Measurements from ENCODE around the gene VPS4B.

The VPS4B gene

DNA sequence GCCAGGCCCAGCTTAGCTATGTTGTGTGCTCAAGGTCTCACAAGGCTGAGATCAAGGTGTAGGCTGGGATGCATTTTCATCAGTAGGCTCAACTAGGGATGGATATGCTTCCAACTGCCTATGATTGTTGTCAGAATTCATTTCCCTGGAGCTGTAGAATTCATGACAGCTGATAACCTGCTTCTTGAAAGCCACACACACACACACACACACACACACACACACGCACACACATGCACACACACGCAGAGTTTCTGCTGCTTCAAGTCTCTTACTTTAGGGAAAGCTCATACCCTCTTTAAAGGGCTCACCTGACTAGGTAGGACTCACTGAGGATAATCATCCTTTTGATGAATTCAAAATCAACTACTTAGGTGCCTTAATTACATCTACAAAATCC, 8.2 kb upstream of the VPS4B start:
- no peak for DNase-seq (ENCODE audit: extremely low read depth, insufficient read length)
- no peaks in the 10 kb centered on the region for H3K27me3 ChIP-seq (replicated peaks; ENCODE audit: control insufficient read depth, insufficient read depth, low read length)
- H3K4me3 ChIP-seq (replicated peaks; ENCODE audit: low read depth, low read length), result no peak overlapping the region
- no peaks in the 10 kb centered on the region for H3K36me3 ChIP-seq (ENCODE audit: control insufficient read depth, insufficient read depth, low read length)
- TF ChIP-seq, protein P1, sequence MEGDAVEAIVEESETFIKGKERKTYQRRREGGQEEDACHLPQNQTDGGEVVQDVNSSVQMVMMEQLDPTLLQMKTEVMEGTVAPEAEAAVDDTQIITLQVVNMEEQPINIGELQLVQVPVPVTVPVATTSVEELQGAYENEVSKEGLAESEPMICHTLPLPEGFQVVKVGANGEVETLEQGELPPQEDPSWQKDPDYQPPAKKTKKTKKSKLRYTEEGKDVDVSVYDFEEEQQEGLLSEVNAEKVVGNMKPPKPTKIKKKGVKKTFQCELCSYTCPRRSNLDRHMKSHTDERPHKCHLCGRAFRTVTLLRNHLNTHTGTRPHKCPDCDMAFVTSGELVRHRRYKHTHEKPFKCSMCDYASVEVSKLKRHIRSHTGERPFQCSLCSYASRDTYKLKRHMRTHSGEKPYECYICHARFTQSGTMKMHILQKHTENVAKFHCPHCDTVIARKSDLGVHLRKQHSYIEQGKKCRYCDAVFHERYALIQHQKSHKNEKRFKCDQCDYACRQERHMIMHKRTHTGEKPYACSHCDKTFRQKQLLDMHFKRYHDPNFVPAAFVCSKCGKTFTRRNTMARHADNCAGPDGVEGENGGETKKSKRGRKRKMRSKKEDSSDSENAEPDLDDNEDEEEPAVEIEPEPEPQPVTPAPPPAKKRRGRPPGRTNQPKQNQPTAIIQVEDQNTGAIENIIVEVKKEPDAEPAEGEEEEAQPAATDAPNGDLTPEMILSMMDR (IDR thresholded peaks at IDR 0.05; ENCODE audit: insufficient read depth, low read length, poor library complexity, severe bottlenecking), result no peak

DNA sequence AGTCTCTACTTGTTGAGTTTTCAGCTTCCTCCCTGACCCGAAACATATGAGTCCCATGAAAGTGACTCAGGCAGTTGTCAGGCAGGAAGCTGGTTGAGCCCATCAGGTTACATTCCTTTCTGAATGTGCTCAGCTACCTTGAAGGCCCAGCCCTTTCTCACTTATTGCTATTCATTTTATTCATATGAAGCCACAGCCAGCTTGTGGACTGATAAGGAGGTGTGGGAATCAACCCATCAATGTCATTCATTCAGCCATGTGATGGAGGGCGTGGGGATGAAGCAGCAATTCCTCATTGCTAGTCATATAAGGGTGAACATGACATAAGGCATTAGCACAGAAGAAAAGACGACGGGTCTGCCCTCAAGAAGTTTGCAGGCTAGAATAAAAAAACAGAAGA, 5.3 kb upstream of the VPS4B start:
- H3K27me3 ChIP-seq (replicated peaks; ENCODE audit: control insufficient read depth, insufficient read depth, low read length), result no peaks in the 10 kb centered on the region
- no peak overlapping the region for H3K4me3 ChIP-seq (replicated peaks; ENCODE audit: low read depth, low read length)
- H3K36me3 ChIP-seq (ENCODE audit: control insufficient read depth, insufficient read depth, low read length), result no peaks in the 10 kb centered on the region
- TF ChIP-seq, protein P1 (IDR thresholded peaks at IDR 0.05; ENCODE audit: insufficient read depth, low read length, poor library complexity, severe bottlenecking), result no peak
- no peak for DNase-seq (ENCODE audit: extremely low read depth, insufficient read length)

DNA sequence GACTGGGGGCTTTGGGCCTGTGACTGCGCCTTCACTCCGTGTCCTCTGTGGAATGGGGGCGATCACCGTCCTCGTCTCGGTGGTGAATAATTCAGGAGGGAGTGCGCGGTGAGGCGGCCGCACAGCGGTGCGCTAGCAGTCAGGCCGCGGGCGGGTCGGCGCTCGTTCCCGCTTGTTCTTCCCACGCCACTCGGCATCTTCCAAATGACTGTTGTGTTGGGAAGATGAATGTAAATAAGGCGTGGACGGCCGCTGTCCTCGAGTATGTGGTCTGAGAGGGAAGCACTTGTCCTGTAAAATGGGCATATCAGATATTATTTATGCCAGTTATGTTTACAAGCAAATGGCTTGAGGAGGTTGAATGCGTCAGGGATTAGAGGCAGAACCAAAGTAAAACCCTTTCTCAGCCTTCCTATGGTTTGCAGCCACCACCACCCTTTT, 608 bp upstream of the VPS4B start:
- TF ChIP-seq, protein P1 (IDR thresholded peaks at IDR 0.05; ENCODE audit: insufficient read depth, low read length, poor library complexity, severe bottlenecking), result no peak
- H3K27me3 ChIP-seq (replicated peaks; ENCODE audit: control insufficient read depth, insufficient read depth, low read length), result no peaks in the 10 kb centered on the region
- peak overlapping the region; percentile 96 for H3K4me3 ChIP-seq (replicated peaks; ENCODE audit: low read depth, low read length)
- H3K36me3 ChIP-seq (ENCODE audit: control insufficient read depth, insufficient read depth, low read length), result no peaks in the 10 kb centered on the region; the same call in 1 of the 2 replicates
- no peak for DNase-seq (ENCODE audit: extremely low read depth, insufficient read length)

- TF ChIP-seq, protein P1 (IDR thresholded peaks at IDR 0.05; ENCODE audit: insufficient read depth, low read length, poor library complexity, severe bottlenecking), result no peak
- peak overlapping the region; percentile 96 for H3K4me3 ChIP-seq (replicated peaks; ENCODE audit: low read depth, low read length)
- H3K27me3 ChIP-seq (replicated peaks; ENCODE audit: control insufficient read depth, insufficient read depth, low read length), result no peaks in the 10 kb centered on the region
- H3K36me3 ChIP-seq (ENCODE audit: control insufficient read depth, insufficient read depth, low read length), result peaks cover 1% of the 10 kb centered on the region
- DNase-seq (ENCODE audit: extremely low read depth, insufficient read length), result no peak
These were observed 762 bp downstream of the VPS4B start for GRCh38 chr18:63421514-63421913.

- TF ChIP-seq, protein P1 (IDR thresholded peaks at IDR 0.05; ENCODE audit: insufficient read depth, low read length, poor library complexity, severe bottlenecking), result no peak
- Histone ChIP-seq H3K36me3 (ENCODE audit: control insufficient read depth, insufficient read depth, low read length) (peaks cover 11% of the 10 kb centered on the region), H3K27me3 (replicated peaks; ENCODE audit: control insufficient read depth, insufficient read depth, low read length) (no peaks in the 10 kb centered on the region), H3K4me3 (replicated peaks; ENCODE audit: low read depth, low read length) (no peak overlapping the region)
- DNase-seq (ENCODE audit: extremely low read depth, insufficient read length), result no peak
These were observed 9.3 kb downstream of the VPS4B start for GRCh38 chr18:63412953-63413352.

DNA sequence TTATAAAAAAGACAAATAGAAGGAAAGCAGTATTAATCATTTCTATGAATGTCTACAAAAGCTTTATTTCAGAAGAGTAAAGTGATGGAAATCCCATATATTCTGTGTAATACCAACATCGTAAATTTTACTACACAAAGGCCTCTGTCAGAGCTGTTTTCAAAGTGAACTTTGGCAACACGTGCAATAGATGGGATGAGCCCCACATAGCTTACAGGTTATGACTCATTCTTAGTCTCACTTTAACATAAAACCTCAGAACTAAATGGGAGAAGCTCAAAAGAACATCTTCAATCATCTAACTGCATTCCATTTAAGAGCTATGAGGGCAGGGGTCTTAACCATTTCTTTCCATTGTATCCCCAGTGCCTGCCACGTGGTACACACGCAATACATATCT, 11.5 kb downstream of the VPS4B start:
- no peak for DNase-seq (ENCODE audit: extremely low read depth, insufficient read length)
- Histone ChIP-seq H3K4me3 (replicated peaks; ENCODE audit: low read depth, low read length) (no peak overlapping the region), H3K27me3 (replicated peaks; ENCODE audit: control insufficient read depth, insufficient read depth, low read length) (no peaks in the 10 kb centered on the region), H3K36me3 (ENCODE audit: control insufficient read depth, insufficient read depth, low read length) (peaks cover 12% of the 10 kb centered on the region)
- TF ChIP-seq, protein P1 (IDR thresholded peaks at IDR 0.05; ENCODE audit: insufficient read depth, low read length, poor library complexity, severe bottlenecking), result no peak
